ENCODE data around the gene TMEM238. TPM values are rescaled to one million over a fixed set of nuclear protein-coding genes. Genes with fewer than 3 reads are reported as not detected.
A peak's percentile ranks its signal among the peaks of the same experiment; 100 is the strongest.

The TMEM238 gene
- total RNA-seq, 1 donor from 2014 or later = not detected

DNA sequence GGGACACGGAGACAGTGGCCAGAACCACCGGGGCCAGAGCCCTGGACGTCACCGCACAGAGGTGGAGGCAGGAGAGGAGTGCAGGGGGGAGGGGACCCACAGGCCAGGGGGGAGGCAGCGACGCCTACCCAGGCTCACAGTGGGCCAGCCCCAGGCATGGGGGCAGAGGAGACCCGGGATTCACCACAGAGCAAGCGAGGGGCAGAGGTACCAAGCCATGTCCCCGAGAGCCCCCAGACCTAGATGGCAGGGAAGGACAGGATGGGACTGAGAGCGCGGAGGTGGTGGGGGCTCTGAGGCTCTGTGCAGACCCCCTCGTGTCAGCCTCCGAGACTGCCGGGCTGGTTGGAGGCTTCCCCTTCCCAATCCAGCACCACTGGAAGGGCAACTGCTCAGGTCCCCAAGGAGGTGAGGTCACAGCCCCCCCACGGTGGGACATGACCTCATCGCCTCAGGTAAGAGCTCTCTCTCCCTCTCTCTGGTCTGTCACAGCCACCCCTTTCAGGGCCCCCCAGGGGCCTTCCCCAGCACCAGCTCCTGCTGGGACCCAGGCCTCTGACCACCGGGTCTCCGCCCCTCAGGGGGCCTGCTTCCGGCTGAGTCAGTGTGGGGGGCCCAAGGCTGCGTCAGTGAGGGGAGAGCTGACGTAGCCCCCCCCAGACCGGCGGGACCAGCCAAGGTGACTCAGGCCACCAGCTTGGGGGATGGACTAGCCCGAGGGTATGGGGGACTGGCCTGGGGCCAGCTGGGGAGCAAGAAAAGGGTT is 11.6 kb downstream of the TMEM238 start:
- no peaks in the 10 kb centered on the region for H3K9me3 ChIP-seq
- no peak overlapping the region for H3K27ac ChIP-seq
- H3K27me3 ChIP-seq = peaks cover 18% of the 10 kb centered on the region
- H3K36me3 ChIP-seq = no peaks in the 10 kb centered on the region
- intact Hi-C loops (cut with DNase I) = no loop called here
- H3K4me3 ChIP-seq = no peak overlapping the region
- H3K4me1 ChIP-seq = peaks cover 0 to 5% of the 10 kb centered on the region in 2 donors
- TF ChIP-seq, protein P1, sequence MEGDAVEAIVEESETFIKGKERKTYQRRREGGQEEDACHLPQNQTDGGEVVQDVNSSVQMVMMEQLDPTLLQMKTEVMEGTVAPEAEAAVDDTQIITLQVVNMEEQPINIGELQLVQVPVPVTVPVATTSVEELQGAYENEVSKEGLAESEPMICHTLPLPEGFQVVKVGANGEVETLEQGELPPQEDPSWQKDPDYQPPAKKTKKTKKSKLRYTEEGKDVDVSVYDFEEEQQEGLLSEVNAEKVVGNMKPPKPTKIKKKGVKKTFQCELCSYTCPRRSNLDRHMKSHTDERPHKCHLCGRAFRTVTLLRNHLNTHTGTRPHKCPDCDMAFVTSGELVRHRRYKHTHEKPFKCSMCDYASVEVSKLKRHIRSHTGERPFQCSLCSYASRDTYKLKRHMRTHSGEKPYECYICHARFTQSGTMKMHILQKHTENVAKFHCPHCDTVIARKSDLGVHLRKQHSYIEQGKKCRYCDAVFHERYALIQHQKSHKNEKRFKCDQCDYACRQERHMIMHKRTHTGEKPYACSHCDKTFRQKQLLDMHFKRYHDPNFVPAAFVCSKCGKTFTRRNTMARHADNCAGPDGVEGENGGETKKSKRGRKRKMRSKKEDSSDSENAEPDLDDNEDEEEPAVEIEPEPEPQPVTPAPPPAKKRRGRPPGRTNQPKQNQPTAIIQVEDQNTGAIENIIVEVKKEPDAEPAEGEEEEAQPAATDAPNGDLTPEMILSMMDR (IDR thresholded peaks at IDR 0.05) = no peak
- no peak for DNase-seq (ENCODE audit: low spot score in 2 of 2)

DNA sequence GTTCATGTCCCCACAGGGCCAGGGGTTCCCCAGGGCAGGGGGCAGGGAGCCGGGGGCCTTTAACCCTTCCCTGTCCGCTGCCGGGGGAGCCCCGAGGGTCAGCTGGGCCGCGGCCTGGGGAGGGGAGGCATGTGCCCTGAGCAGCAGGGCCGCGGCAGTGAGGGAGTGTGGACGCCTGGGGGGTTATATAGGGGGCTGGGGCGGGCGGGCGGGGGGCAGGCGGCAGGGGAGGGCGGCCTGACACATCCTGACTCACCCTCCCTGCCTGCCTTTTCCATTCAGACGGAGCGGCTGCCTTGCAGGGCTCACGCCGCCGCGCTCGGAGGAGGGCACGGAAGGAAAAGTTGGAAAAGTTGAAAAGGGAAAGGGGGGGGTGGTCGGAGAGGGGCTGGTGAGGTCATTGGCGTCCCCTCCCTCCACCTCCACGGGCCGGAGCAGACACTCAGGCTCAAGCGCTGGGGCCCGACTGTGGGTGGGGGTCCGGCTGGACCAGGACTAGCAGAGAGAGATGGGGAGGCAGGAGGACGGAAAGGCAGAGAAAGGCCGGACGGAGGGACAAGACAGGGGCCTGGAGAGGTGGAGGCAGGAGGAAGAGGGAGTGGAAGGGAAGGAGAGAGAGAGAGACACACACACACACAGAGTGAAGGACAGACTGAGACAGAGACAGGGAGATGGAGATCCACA is 13.6 kb downstream of the TMEM238 start, which contains the start of gene IL11:
TSS of gene IL11 (minus strand) at position 159 of the 684 bp plus-strand sequence. CDS start at position 6, 153 bp downstream.
- DNase-seq (ENCODE audit: low spot score in 2 of 2) = no peak
- TF ChIP-seq, protein P1 (IDR thresholded peaks at IDR 0.05) = no peak
- Histone ChIP-seq H3K9me3 (no peaks in the 10 kb centered on the region), H3K4me3 (peak within 1 kb of the TSS; percentile 43 to 50), H3K27ac (no peak within 1 kb of the TSS), H3K27me3 (peaks cover 14% of the 10 kb centered on the region), H3K36me3 (no peaks in the 10 kb centered on the region), H3K4me1 (peaks cover 0 to 5% of the 10 kb centered on the region in 2 donors)
- intact Hi-C loops (cut with DNase I) = no loop called here

DNA sequence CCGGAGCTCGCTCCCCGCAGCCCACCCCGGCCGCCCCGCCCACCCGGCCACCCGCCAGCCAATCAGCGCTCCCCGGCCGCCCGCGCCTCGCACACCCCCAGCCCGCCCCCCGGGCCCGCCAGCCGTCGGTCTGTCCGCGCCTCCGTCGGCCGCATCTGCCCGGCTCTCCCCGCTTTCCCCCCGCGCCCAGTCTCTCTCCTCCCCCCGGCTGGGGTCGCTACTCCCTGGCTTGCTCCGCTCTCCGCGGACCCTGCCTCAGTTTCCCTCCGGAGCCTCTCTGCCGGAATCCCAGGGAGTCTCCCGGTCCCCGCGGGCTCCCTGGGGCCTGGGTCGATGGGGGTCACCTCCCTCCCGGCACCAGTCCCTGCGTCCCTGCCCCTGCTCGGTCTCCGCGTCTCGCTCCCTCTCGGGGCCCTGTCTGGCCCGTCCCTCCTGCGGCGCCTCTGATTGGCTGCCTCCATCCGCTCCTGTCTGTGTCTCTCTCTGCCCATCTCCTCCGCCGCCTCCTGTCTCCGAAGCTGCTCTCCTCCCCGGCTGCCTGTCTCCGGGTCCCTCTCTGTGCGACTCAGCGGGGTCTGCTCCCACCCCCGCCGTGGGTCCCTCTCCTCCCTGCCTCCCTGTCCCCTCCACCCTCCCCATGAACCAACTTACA is 14.3 kb downstream of the TMEM238 start:
- intact Hi-C loops (cut with DNase I) = no loop called here
- TF ChIP-seq, protein P1 (IDR thresholded peaks at IDR 0.05) = no peak
- DNase-seq (ENCODE audit: low spot score in 2 of 2) = no peak
- H3K36me3 ChIP-seq = no peaks in the 10 kb centered on the region
- H3K27ac ChIP-seq = no peak overlapping the region
- H3K4me3 ChIP-seq = peak overlapping the region in 1 of 2 donors; percentile 32
- peaks cover 14% of the 10 kb centered on the region for H3K27me3 ChIP-seq
- peaks cover 0 to 5% of the 10 kb centered on the region in 2 donors for H3K4me1 ChIP-seq
- H3K9me3 ChIP-seq = no peaks in the 10 kb centered on the region

DNA sequence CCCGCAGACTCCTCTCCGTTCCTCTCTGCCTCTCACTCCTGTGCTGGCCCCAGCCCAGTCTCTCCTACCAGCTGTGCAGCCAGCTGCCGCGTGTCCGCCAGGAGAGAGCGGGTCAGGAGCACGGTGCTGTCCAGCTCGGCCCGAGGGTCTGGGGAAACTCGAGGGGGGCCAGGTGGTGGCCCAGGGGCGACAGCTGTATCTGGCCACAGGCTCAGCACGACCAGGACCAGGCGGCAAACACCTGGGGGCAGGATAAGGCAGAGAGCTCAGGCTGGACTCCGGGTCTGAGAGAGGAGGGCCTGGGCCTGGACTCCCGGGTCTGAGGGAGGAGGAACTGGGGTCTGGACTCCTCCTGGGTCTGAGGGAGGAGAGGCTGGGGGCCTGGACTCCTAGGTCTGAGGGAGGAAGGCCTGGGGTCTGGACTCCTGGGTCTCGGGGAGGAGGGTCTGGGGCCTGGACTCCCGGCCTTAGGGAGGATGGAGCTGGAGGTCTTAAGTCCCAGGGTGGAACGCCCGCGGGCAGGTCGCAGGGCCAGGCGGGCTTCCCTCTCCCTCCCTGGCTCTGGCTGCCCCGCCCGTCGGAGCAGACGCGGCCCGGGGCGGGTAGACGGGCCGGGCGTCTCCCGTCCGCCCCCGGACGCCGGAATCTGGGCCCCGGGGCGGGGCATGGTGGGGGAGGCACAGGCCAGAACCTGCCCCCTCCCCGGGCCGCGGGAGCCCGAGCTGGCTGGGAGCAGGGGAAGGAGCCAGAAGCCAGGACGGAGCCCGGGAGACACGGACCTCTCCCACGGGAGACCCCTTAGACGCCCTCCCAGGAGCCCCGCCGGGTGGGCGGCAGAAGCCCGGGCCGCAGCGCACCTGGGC is 15.2 kb downstream of the TMEM238 start:
- TF ChIP-seq, protein P1 (IDR thresholded peaks at IDR 0.05) = no peak
- no peak overlapping the region for H3K27ac ChIP-seq
- intact Hi-C loops (cut with DNase I) = no loop called here
- peak overlapping the region; percentile 43 to 50 for H3K4me3 ChIP-seq
- H3K4me1 ChIP-seq = peaks cover 0 to 5% of the 10 kb centered on the region in 2 donors
- peaks cover 11% of the 10 kb centered on the region for H3K27me3 ChIP-seq
- no peaks in the 10 kb centered on the region for H3K36me3 ChIP-seq
- no peaks in the 10 kb centered on the region for H3K9me3 ChIP-seq
- DNase-seq (ENCODE audit: low spot score in 2 of 2) = no peak

DNA sequence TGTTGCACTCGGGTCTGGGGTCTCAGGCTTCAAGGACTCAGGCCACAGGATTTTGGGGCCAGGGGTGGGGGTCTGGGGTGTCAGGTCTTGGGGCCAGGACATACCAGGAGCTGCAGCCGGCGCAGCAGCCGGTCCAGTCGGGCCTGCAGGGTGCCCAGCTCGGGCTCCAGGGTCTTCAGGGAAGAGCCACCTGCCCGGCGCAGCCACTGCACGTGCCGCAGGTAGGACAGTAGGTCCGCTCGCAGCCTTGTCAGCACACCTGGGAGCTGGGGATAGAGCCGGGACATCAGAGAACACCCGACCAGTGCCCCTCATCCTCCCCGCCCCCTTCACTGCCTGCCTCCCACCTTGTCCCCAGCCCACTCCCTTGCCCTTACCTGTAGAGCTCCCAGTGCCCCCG is 16.0 kb downstream of the TMEM238 start:
- H3K4me3 ChIP-seq = no peak overlapping the region
- intact Hi-C loops (cut with DNase I) = no loop called here
- no peak overlapping the region for H3K27ac ChIP-seq
- H3K4me1 ChIP-seq = peaks cover 0 to 5% of the 10 kb centered on the region in 2 donors
- no peaks in the 10 kb centered on the region for H3K9me3 ChIP-seq
- TF ChIP-seq, protein P1 (IDR thresholded peaks at IDR 0.05) = no peak
- peaks cover 8% of the 10 kb centered on the region for H3K27me3 ChIP-seq
- DNase-seq (ENCODE audit: low spot score in 2 of 2) = no peak
- no peaks in the 10 kb centered on the region for H3K36me3 ChIP-seq

Data from ascending aorta (tissue), 2 donors.